Amygdala (tissue), 56 donors: ENCODE data around the gene EYA2.
"Not testable (repeated sequence)": the region's sequence is repeated elsewhere in the genome, so short reads cannot be mapped to it uniquely, and the experiment has no call there.

Experiments used
- DNase-seq, 56 donors: peaks; one replicate each; lab custom pipeline; 2025; lab: John Stamatoyannopoulos, UW

The EYA2 gene

GRCh38 chr20:47152068-47152467 is 257.4 kb downstream of the EYA2 start:
- no peak for DNase-seq

GRCh38 chr20:47154089-47154488 is 259.4 kb downstream of the EYA2 start:
- DNase-seq, result no peak

GRCh38 chr20:47156301-47157137 is 261.9 kb downstream of the EYA2 start:
- no peak for DNase-seq

- DNase-seq, result no peak
Observed at GRCh38 chr20:47159166-47159565, 264.5 kb downstream of the EYA2 start.

- DNase-seq, result no peak
Observed at GRCh38 chr20:47160240-47160639, 265.6 kb downstream of the EYA2 start.

- DNase-seq, result no peak
Observed at GRCh38 chr20:47160992-47161391, 266.3 kb downstream of the EYA2 start.

GRCh38 chr20:47161411-47161810 is 266.8 kb downstream of the EYA2 start:
- DNase-seq, result no peak

- no peak for DNase-seq
Observed at GRCh38 chr20:47164140-47164539, 269.5 kb downstream of the EYA2 start.

- no peak for DNase-seq
Observed at GRCh38 chr20:47165376-47165865, 270.8 kb downstream of the EYA2 start.

- DNase-seq, result no peak
Observed at GRCh38 chr20:47167846-47168245, 273.2 kb downstream of the EYA2 start.

GRCh38 chr20:47172579-47172978 is 277.9 kb downstream of the EYA2 start:
- DNase-seq, result no peak

GRCh38 chr20:47173596-47174216 is 279.1 kb downstream of the EYA2 start:
- no peak for DNase-seq

- no peak for DNase-seq
Observed at GRCh38 chr20:47174456-47175243, 280.0 kb downstream of the EYA2 start.

GRCh38 chr20:47175493-47175892 is 280.9 kb downstream of the EYA2 start:
- DNase-seq, result no peak

GRCh38 chr20:47176217-47176616 is 281.6 kb downstream of the EYA2 start:
- DNase-seq, result not testable (repeated sequence)

- DNase-seq, result no peak
Observed at GRCh38 chr20:47178277-47178676, 283.6 kb downstream of the EYA2 start.

- DNase-seq, result no peak
Observed at GRCh38 chr20:47178851-47179250, 284.2 kb downstream of the EYA2 start.

- DNase-seq, result no peak
Observed at GRCh38 chr20:47179267-47179666, 284.6 kb downstream of the EYA2 start.

GRCh38 chr20:47181056-47181862 is 286.6 kb downstream of the EYA2 start:
- no peak for DNase-seq

GRCh38 chr20:47183367-47183766 is 288.7 kb downstream of the EYA2 start:
- no peak for DNase-seq
